Liver (tissue), 9 donors: Measurements from ENCODE around the gene ZBTB45. TPM values are rescaled to one million over a fixed set of nuclear protein-coding genes. Genes with fewer than 3 reads are reported as not detected.

Source experiments
- DNase-seq: peaks from one replicate; pipeline ENCODE4 v3.0.0-alpha.2; 2017; ENCODE audit warnings: low spot score
- H3K27ac ChIP-seq, 2 donors: one replicate each; pipeline ENCODE4 v1.7.0; 2013; ENCODE audit warnings: inconsistent platforms in 2 of 2, low read length in 2 of 2, control low read depth in 1 of 2, low read depth in 1 of 2, mild to moderate bottlenecking in 1 of 2
- H3K27me3 ChIP-seq, 4 donors: one replicate each; pipeline versions ENCODE4 v1.6.1 to v1.7.0; 2013; ENCODE audit warnings: low read length in 3 of 4, inconsistent platforms in 1 of 4, mild to moderate bottlenecking in 1 of 4, moderate library complexity in 1 of 4; ENCODE audit not compliant: control insufficient read depth in 4 of 4, insufficient read depth in 4 of 4
- H3K36me3 ChIP-seq, 4 donors: one replicate each; pipeline versions ENCODE4 v1.6.1 to v1.7.0; 2013; ENCODE audit warnings: low read length in 3 of 4, mild to moderate bottlenecking in 3 of 4, low read depth in 1 of 4, moderate library complexity in 1 of 4; ENCODE audit not compliant: control insufficient read depth in 4 of 4, insufficient read depth in 3 of 4
- H3K4me1 ChIP-seq, 4 donors: one replicate each; pipeline versions ENCODE4 v1.6.1 to v1.7.0; 2013; ENCODE audit warnings: low read length in 3 of 4, mild to moderate bottlenecking in 3 of 4, moderate library complexity in 1 of 4; ENCODE audit not compliant: control insufficient read depth in 4 of 4, insufficient read depth in 4 of 4
- H3K4me3 ChIP-seq, 3 donors: one replicate each; pipeline versions ENCODE4 v1.6.1 to v1.7.0; 2013; ENCODE audit warnings: low read length in 3 of 3, control low read depth in 1 of 3, low read depth in 1 of 3, mild to moderate bottlenecking in 1 of 3
- H3K9ac ChIP-seq, 2 donors: one replicate each; pipeline ENCODE4 v1.7.0; 2013; ENCODE audit warnings: low read length in 2 of 2, mild to moderate bottlenecking in 2 of 2, moderate library complexity in 2 of 2, control low read depth in 1 of 2, low read depth in 1 of 2
- H3K9me3 ChIP-seq, 4 donors: one replicate each; pipeline versions ENCODE4 v1.6.1 to v1.7.0; 2013; ENCODE audit warnings: low read length in 3 of 4; ENCODE audit not compliant: control insufficient read depth in 4 of 4
- ATF3 ChIP-seq: IDR thresholded peaks from 2 replicates; pipeline ENCODE4 v1.6.1; 2016; ENCODE audit warnings: antibody characterized with exemption
- CTCF ChIP-seq: fragments of 150-350 bp; IDR thresholded peaks from 2 replicates; pipeline ENCODE4 v1.5.1; 2017; ENCODE audit warnings: improper control_type of control experiment, low read depth, low read length; ENCODE audit not compliant: missing input control
- EGR1 ChIP-seq, 2 donors: IDR thresholded peaks; 2 replicates each; pipeline ENCODE4 v1.6.1; 2016 to 2018; ENCODE audit warnings: antibody characterized with exemption in 2 of 2, low read depth in 2 of 2
- FOXA1 ChIP-seq: IDR thresholded peaks from 2 replicates; pipeline ENCODE4 v1.6.1; 2016; ENCODE audit warnings: antibody characterized with exemption
- FOXA2 ChIP-seq: IDR thresholded peaks from 2 replicates; pipeline ENCODE4 v1.6.1; 2016; ENCODE audit warnings: antibody characterized with exemption
- GABPA ChIP-seq, 2 donors: IDR thresholded peaks in 1 of 2; conservative IDR thresholded peaks in 1 of 2; 2 replicates each; pipeline ENCODE4 v1.6.1; 2016; ENCODE audit warnings: antibody characterized with exemption in 2 of 2, mild to moderate bottlenecking in 1 of 2, moderate library complexity in 1 of 2
- HNF4G ChIP-seq: IDR thresholded peaks from 2 replicates; pipeline ENCODE4 v1.6.1; 2016; ENCODE audit warnings: antibody characterized with exemption
- MAX ChIP-seq: IDR thresholded peaks from 2 replicates; pipeline ENCODE4 v1.6.1; 2016; ENCODE audit warnings: antibody characterized with exemption
- NR2F2 ChIP-seq: IDR thresholded peaks from 2 replicates; pipeline ENCODE4 v1.6.1; 2016; ENCODE audit warnings: antibody characterized with exemption
- RAD21 ChIP-seq, 2 donors: IDR thresholded peaks; 2 replicates each; pipeline ENCODE4 v1.6.1; 2016; ENCODE audit warnings: antibody characterized with exemption in 2 of 2, mild to moderate bottlenecking in 2 of 2
- RXRA ChIP-seq, 2 donors: IDR thresholded peaks; 2 replicates each; pipeline ENCODE4 v1.6.1; 2017 to 2018; ENCODE audit warnings: antibody characterized with exemption in 2 of 2, mild to moderate bottlenecking in 1 of 2
- SP1 ChIP-seq: IDR thresholded peaks from 2 replicates; pipeline ENCODE4 v1.6.1; 2018; ENCODE audit warnings: antibody characterized with exemption, mild to moderate bottlenecking
- TAF1 ChIP-seq: conservative IDR thresholded peaks from 2 replicates; pipeline ENCODE4 v1.6.1; 2016; ENCODE audit warnings: antibody characterized with exemption, mild to moderate bottlenecking
- YY1 ChIP-seq: IDR thresholded peaks from 2 replicates; pipeline ENCODE4 v1.6.1; 2016; ENCODE audit warnings: antibody characterized with exemption, mild to moderate bottlenecking
- ZBTB33 ChIP-seq: IDR thresholded peaks from 2 replicates; pipeline ENCODE4 v1.6.1; 2016; ENCODE audit warnings: antibody characterized with exemption
- WGBS: extraction: QIAGEN DNeasy Blood & Tissue Kit; methylation state at CpG from one replicate; pipeline ENCODE4 v1.1.7; 2013; 5-methylcytosine and 5-hydroxymethylcytosine counted together
- polyA plus RNA-seq, 2 donors: library from polyadenylated mRNA; stranded (reverse) in 1 of 2; unstranded in 1 of 2; fragments of 200-250 nt in 1 of 2; fragments of >200 nt in 1 of 2; fragmentation: Nextera tagmentation in 1 of 2; extraction: Ambion mirVana in 1 of 2; gene quantifications; one replicate each; pipeline versions ENCODE4 v1.2.1 to v1.2.3, GENCODE V29; 2013 to 2015
- total RNA-seq, 2 donors: library from RNA; depleted of rRNA; stranded (reverse); fragments of >200 nt; gene quantifications; one replicate each; pipeline ENCODE4 v1.2.3, GENCODE V29; 2014
- TF ChIP-seq, protein P1 (sequence below): IDR thresholded peaks from 2 replicates; pipeline ENCODE4 v1.6.1; 2016; ENCODE audit warnings: antibody characterized with exemption, mild to moderate bottlenecking
- donor health status: healthy.
- donor health status: healthy.
- donor health status: healthy.
- donor health status: healthy.
- donor health status: healthy.

ZBTB45 gene
- total and polyA plus RNA-seq, 4 donors: 2.1 to 4.0 (median 2.7) TPM

DNA sequence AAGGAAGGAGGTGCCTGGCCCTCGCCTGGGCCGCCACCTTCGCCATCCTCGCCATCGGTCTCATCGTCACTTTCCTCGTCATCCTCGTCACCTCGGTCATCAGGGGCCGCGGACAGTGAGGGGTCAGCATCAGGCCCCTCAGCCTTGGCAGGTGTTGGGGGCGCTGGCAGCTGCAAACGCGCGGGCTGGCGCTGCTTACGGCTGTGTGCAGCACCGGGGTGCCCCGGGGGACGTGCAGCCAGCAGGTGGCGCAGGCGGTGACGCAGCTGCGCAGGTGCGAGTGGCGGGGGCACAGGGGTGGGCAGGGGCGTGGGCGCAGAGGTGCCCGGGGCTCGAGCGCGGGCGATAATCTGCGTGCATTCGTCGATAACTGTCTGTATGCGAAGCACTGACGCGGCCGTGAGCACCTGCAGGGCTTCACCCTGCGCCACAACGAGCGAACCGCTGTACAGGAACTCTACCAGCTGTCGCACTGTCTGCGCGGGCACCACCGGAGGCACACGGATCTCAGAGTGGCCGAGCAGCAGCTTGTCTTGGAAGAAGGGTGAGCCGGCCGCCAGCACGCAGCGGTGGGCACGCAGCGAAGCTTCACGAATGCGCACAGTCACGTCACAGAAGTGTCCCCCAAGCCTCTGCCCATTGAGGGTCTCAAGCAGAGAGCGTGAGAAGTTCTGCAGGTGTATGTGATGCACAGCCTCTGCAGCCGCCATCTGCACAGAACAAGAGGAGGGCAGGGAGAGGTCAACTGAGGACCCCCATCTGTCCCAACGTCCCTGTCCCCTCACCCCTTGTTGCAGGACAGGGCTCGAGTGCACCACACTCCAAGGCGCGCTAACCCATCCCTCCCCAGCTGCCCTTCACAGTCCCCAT lies 2.4 kb downstream of the ZBTB45 start:
- no peaks in the 10 kb centered on the region for H3K9me3 ChIP-seq
- DNase-seq: no peak
- no peaks in the 10 kb centered on the region for H3K27me3 ChIP-seq
- 96% methylated on average over 65 of the region's 65 CpGs for WGBS
- no peak overlapping the region for H3K27ac ChIP-seq
- peaks cover 15 to 62% (median 43%) of the 10 kb centered on the region in 4 donors for H3K4me1 ChIP-seq
- TF ChIP-seq NR2F2 (no peak), FOXA2 (no peak), FOXA1 (no peak), YY1 (no peak), CTCF (no peak), ZBTB33 (no peak), TAF1 (no peak), RAD21 (IDR thresholded peaks at IDR 0.05) (no peak), ATF3 (no peak), RXRA (IDR thresholded peaks at IDR 0.05) (no peak), HNF4G (no peak), GABPA (IDR thresholded peaks at IDR 0.05 in 1 of 2, conservative IDR thresholded peaks at IDR 0.05 in 1 of 2) (no peak), EGR1 (IDR thresholded peaks at IDR 0.05; ENCODE audit: low read depth in 2 of 2) (no peak), SP1 (no peak), MAX (no peak)
- TF ChIP-seq, protein P1, sequence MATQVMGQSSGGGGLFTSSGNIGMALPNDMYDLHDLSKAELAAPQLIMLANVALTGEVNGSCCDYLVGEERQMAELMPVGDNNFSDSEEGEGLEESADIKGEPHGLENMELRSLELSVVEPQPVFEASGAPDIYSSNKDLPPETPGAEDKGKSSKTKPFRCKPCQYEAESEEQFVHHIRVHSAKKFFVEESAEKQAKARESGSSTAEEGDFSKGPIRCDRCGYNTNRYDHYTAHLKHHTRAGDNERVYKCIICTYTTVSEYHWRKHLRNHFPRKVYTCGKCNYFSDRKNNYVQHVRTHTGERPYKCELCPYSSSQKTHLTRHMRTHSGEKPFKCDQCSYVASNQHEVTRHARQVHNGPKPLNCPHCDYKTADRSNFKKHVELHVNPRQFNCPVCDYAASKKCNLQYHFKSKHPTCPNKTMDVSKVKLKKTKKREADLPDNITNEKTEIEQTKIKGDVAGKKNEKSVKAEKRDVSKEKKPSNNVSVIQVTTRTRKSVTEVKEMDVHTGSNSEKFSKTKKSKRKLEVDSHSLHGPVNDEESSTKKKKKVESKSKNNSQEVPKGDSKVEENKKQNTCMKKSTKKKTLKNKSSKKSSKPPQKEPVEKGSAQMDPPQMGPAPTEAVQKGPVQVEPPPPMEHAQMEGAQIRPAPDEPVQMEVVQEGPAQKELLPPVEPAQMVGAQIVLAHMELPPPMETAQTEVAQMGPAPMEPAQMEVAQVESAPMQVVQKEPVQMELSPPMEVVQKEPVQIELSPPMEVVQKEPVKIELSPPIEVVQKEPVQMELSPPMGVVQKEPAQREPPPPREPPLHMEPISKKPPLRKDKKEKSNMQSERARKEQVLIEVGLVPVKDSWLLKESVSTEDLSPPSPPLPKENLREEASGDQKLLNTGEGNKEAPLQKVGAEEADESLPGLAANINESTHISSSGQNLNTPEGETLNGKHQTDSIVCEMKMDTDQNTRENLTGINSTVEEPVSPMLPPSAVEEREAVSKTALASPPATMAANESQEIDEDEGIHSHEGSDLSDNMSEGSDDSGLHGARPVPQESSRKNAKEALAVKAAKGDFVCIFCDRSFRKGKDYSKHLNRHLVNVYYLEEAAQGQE: no peak
- peaks cover 0 to 9% (median 3%) of the 10 kb centered on the region in 4 donors for H3K36me3 ChIP-seq
- no peak overlapping the region for H3K4me3 ChIP-seq
- H3K9ac ChIP-seq: no peak overlapping the region
